Endodermal cell (in vitro differentiated cells): ENCODE results near the gene SPAG7. TPM values are rescaled to one million over a fixed set of nuclear protein-coding genes. Genes with fewer than 3 reads are reported as not detected.
"Not testable (repeated sequence)": the region's sequence is repeated elsewhere in the genome, so short reads cannot be mapped to it uniquely, and the experiment has no call there.

Source experiments
- DNase-seq: peaks from one replicate; pipeline ENCODE4 v3.0.0-alpha.2; 2017
- H3K27ac ChIP-seq: 2 replicates; pipeline ENCODE4 v1.5.1; 2013; ENCODE audit warnings: mild to moderate bottlenecking, low read depth, low read length, moderate library complexity
- H3K27me3 ChIP-seq: 2 replicates; pipeline ENCODE4 v1.6.1; 2013; ENCODE audit warnings: mild to moderate bottlenecking, low read length, moderate library complexity; ENCODE audit not compliant: insufficient read depth, control insufficient read depth, poor library complexity, severe bottlenecking
- H3K36me3 ChIP-seq: 2 replicates; pipeline ENCODE4 v1.7.0; 2013; ENCODE audit warnings: mild to moderate bottlenecking, low read length, moderate library complexity; ENCODE audit not compliant: control insufficient read depth, insufficient read depth
- H3K4me1 ChIP-seq: one replicate; pipeline ENCODE4 v1.7.0; 2013; ENCODE audit warnings: low read length; ENCODE audit not compliant: control insufficient read depth, insufficient read depth
- H3K4me3 ChIP-seq: 2 replicates; pipeline ENCODE4 v1.5.1; 2013; ENCODE audit warnings: mild to moderate bottlenecking, low read length, moderate library complexity
- H3K9ac ChIP-seq: 2 replicates; pipeline ENCODE4 v1.6.1; 2013; ENCODE audit warnings: mild to moderate bottlenecking, low read length, moderate library complexity; ENCODE audit not compliant: poor library complexity, severe bottlenecking; ENCODE audit errors: extremely low read depth
- H3K9me3 ChIP-seq: 2 replicates; pipeline ENCODE4 v1.6.1; 2013; ENCODE audit warnings: mild to moderate bottlenecking, low read length, moderate library complexity; ENCODE audit not compliant: control insufficient read depth
- H3K27ac Mint-ChIP-seq: 2 replicates; pipeline ENCODE4 v1.8.0; 2020; ENCODE audit warnings: mixed read lengths
- H3K27me3 Mint-ChIP-seq: 2 replicates; pipeline ENCODE4 v1.8.0; 2021; ENCODE audit warnings: mild to moderate bottlenecking, mixed read lengths; ENCODE audit not compliant: insufficient read depth
- H3K36me3 Mint-ChIP-seq: 2 replicates; pipeline ENCODE4 v1.8.0; 2020; ENCODE audit warnings: low read depth, mixed read lengths
- H3K4me1 Mint-ChIP-seq: 2 replicates; pipeline ENCODE4 v1.8.0; 2020; ENCODE audit warnings: mixed read lengths
- H3K4me3 Mint-ChIP-seq: 2 replicates; pipeline ENCODE4 v1.8.0; 2020; ENCODE audit warnings: mild to moderate bottlenecking, moderate library complexity, mixed read lengths
- H3K9me3 Mint-ChIP-seq: 2 replicates; pipeline ENCODE4 v1.8.0; 2020; ENCODE audit warnings: mild to moderate bottlenecking, mixed read lengths
- CTCF ChIP-seq: fragments of 200-600 bp; sonication (generic); conservative IDR thresholded peaks from 2 replicates; pipeline ENCODE4 v1.5.0; 2021; ENCODE audit warnings: antibody characterized with exemption, mild to moderate bottlenecking
- WGBS, 2 experiments: methylation state at CpG; one replicate each; pipeline versions ENCODE4 v1.1.5 to v1.1.7; 2013; ENCODE audit warnings: missing lambda C conversion rate in 2 of 2, mixed read lengths in 1 of 2; ENCODE audit not compliant: insufficient coverage in 1 of 2, insufficient read length in 1 of 2; 5-methylcytosine and 5-hydroxymethylcytosine counted together
- total RNA-seq, 2 donors: library from RNA; stranded (reverse); fragmentation: NEBNext Ultra II Directional in 1 of 2; extraction: Animal tissue kit (Norgen Biotek cat#: 25700) in 1 of 2; gene quantifications; 2 replicates in 1 of 2; 3 replicates in 1 of 2; pipeline ENCODE4 v1.2.1, GENCODE V29; 2021

SPAG7 gene
- total RNA-seq, 2 donors from 2014 or later, result 81.1 to 84.4 TPM

- Histone ChIP-seq H3K36me3 (no peaks in the 10 kb centered on the region), H3K4me3 (no peak overlapping the region), H3K27me3 (no peaks in the 10 kb centered on the region), H3K4me1 (peaks cover 6% of the 10 kb centered on the region), H3K27ac (no peak overlapping the region), H3K9ac (no peak overlapping the region), H3K9me3 (no peaks in the 10 kb centered on the region)
- Mint-ChIP-seq H3K27ac (no peak overlapping the region), H3K36me3 (no peaks in the 10 kb centered on the region), H3K4me3 (no peak overlapping the region), H3K9me3 (no peaks in the 10 kb centered on the region), H3K4me1 (peaks cover 4% of the 10 kb centered on the region), H3K27me3 (no peaks in the 10 kb centered on the region)
- WGBS, 2 experiments, result 92 to 96% methylated on average over 2 to 3 of the region's 4 CpGs
- DNase-seq, result no peak
- no peak for TF ChIP-seq CTCF
Observed at GRCh38 chr17:4921320-4921719, 46.3 kb downstream of the SPAG7 start.

- Mint-ChIP-seq H3K4me1 (peaks cover 4% of the 10 kb centered on the region), H3K4me3 (no peak overlapping the region), H3K27me3 (no peaks in the 10 kb centered on the region), H3K27ac (no peak overlapping the region), H3K36me3 (no peaks in the 10 kb centered on the region), H3K9me3 (no peaks in the 10 kb centered on the region)
- Histone ChIP-seq H3K27me3 (no peaks in the 10 kb centered on the region), H3K4me1 (peaks cover 6% of the 10 kb centered on the region), H3K27ac (no peak overlapping the region), H3K9me3 (no peaks in the 10 kb centered on the region), H3K4me3 (no peak overlapping the region), H3K9ac (no peak overlapping the region), H3K36me3 (no peaks in the 10 kb centered on the region)
- no peak for DNase-seq
- 95 to 100% methylated on average over 4 to 10 of the region's 10 CpGs for WGBS, 2 experiments
- TF ChIP-seq CTCF, result no peak
Observed at GRCh38 chr17:4920351-4921048, 47.1 kb downstream of the SPAG7 start.

GRCh38 chr17:4919511-4920047 is 48.0 kb downstream of the SPAG7 start:
- peak; percentile 17 for TF ChIP-seq CTCF
- Mint-ChIP-seq H3K36me3 (no peaks in the 10 kb centered on the region), H3K9me3 (no peaks in the 10 kb centered on the region), H3K4me3 (no peak overlapping the region), H3K27ac (no peak overlapping the region), H3K4me1 (peaks cover 4% of the 10 kb centered on the region), H3K27me3 (no peaks in the 10 kb centered on the region)
- no peaks in the 10 kb centered on the region for H3K9me3 ChIP-seq
- H3K4me3 ChIP-seq, result no peak overlapping the region
- DNase-seq, result no peak
- no peaks in the 10 kb centered on the region for H3K27me3 ChIP-seq
- no peaks in the 10 kb centered on the region for H3K36me3 ChIP-seq
- H3K27ac ChIP-seq, result no peak overlapping the region
- 58 to 78% methylated on average over 6 to 7 of the region's 8 CpGs for WGBS, 2 experiments
- no peak overlapping the region for H3K9ac ChIP-seq
- peaks cover 6% of the 10 kb centered on the region for H3K4me1 ChIP-seq

- not testable (repeated sequence) for H3K4me1 ChIP-seq
Observed at GRCh38 chr17:4914551-4914950, 53.1 kb downstream of the SPAG7 start.

More at GRCh38 chr17:4914551-4914950, 53.1 kb downstream of the SPAG7 start:
- WGBS, 2 experiments, result 85 to 88% methylated on average over 3 of the region's 4 CpGs
- not testable (repeated sequence) for H3K36me3 Mint-ChIP-seq, H3K9me3 ChIP-seq, H3K27me3 ChIP-seq, H3K9me3 Mint-ChIP-seq, H3K9ac ChIP-seq, H3K27me3 Mint-ChIP-seq, H3K27ac ChIP-seq, H3K36me3 ChIP-seq, H3K4me1 Mint-ChIP-seq, DNase-seq, H3K4me3 ChIP-seq, H3K27ac Mint-ChIP-seq, H3K4me3 Mint-ChIP-seq
